NCI-H446 (cell line): Measurements from ENCODE around the gene C1orf122.
"Not testable (repeated sequence)": the region's sequence is repeated elsewhere in the genome, so short reads cannot be mapped to it uniquely, and the experiment has no call there.

Experiments
- DNase-seq, 2 experiments: peaks; one replicate each; lab custom pipeline; 2025; lab: John Stamatoyannopoulos, UW

C1orf122 gene

GRCh38 chr1:37807555-37808368 is at the start of gene C1orf122, which contains the start of gene YRDC:
TSS of gene C1orf122 (plus strand) at chr1:37807790. CDS start at chr1:37808405, 615 bp downstream.
TSS of gene YRDC (minus strand) at chr1:37808208. CDS start at chr1:37808180, 28 bp downstream.
- peak; percentile 86 to 97 for DNase-seq

DNA sequence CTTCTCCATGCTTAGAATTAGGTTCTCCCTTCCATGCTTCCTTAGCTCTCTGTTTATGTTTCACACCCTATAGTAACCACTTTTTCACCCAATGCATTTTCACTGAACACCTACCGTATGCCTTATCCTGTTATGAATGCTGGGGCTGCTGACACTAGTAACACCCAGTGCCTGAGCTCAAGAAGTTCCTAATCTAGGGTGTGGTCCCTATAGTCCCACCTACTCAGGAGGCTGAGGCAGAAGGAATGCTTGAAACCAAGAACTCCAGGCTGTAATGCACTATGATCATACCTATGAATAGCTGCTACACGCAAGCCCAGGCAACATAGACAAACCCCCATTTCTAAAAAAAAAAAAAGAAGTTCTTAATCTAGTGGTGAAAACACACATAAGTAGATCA is 48.1 kb upstream of the C1orf122 start:
- DNase-seq: no peak

GRCh38 chr1:37761416-37762095 is 46.0 kb upstream of the C1orf122 start:
- DNase-seq: no peak

DNA sequence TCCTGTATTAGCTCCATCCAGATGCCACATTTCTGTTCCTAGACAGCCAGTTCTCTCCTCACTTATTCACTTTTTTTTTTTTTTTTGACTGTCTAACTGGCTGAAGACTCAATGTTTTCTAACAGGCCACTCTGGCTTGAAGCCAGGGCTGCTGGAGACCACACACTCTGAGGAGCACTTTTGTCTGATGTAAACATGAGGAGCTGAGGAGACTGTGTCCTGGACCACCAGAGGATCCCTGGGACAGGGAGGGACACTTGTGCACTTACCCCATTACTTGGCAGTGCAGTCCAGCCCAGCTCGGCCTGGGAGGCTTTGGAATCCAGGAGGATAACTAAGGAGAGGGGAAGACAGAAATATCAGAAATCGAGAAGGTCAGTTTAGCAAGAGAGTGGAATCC is 45.1 kb upstream of the C1orf122 start:
- no peak for DNase-seq

- no peak for DNase-seq
Measured at GRCh38 chr1:37763791-37764413, 43.7 kb upstream of the C1orf122 start.

- no peak for DNase-seq
Measured at GRCh38 chr1:37764414-37764825, 43.2 kb upstream of the C1orf122 start.

GRCh38 chr1:37764888-37765441 is 42.6 kb upstream of the C1orf122 start, which contains the start of gene EPHA10:
TSS of gene EPHA10 (minus strand) at chr1:37765120. CDS start at chr1:37765066, 54 bp downstream.
- peak; percentile 85 to 92 for DNase-seq

DNA sequence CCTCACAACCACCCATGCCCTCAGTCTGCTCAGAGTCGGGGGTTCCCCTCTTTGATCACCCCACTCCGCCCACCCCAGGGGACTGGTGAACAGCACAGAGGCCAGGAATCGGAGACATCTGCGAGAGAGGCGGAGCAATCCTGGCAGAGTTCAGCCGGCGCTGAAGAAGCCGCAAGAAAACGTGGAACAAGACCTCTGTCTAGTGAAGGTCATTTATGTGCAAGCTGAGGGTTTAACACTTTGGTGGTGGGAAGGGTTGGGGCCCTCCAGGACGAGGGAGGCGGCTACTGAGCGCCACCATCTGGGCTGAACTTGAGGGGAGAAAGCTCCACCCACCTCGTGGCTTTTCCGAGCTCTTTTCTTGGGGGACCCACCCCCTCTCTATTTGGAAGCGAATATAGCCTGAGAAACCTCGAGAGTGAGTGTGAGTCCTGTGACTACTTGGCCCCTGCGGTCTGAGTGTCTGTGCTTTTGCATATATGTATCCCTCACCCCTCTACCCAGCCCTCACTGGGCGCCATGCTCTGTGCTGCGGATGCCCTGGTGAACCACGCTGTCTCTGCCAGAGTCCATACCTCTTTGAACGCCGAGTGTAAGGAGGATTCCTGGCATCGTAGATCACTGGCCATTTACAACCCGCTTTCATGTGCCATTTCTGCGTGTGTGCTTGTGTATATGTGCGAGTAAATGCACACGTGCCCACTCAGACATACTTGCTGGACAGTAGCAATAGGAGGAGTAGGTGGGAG is 41.5 kb upstream of the C1orf122 start:
- DNase-seq: peak in 1 of 2 experiments; percentile 46

DNA sequence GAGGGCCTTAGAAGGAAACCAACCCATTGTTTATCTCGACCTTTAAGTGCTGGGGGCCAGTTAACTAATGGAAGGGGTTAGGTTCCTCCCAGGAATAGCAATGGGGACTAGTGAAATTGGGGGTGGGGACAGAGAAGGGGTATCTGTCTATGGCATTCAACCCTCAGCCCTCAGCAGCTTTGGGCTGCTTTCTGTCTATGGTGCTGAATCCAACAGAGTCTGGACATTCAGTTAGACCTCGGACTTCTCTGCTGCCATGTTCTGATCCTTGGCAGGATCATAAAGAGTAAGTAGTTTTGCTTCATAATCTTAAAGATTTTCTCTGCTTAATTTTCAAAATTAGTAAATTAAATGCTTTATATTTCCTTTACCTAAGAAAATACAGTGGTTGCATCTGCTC is 40.1 kb upstream of the C1orf122 start:
- DNase-seq: no peak

GRCh38 chr1:37771440-37771839 is 36.1 kb upstream of the C1orf122 start:
- DNase-seq: not testable (repeated sequence)

DNA sequence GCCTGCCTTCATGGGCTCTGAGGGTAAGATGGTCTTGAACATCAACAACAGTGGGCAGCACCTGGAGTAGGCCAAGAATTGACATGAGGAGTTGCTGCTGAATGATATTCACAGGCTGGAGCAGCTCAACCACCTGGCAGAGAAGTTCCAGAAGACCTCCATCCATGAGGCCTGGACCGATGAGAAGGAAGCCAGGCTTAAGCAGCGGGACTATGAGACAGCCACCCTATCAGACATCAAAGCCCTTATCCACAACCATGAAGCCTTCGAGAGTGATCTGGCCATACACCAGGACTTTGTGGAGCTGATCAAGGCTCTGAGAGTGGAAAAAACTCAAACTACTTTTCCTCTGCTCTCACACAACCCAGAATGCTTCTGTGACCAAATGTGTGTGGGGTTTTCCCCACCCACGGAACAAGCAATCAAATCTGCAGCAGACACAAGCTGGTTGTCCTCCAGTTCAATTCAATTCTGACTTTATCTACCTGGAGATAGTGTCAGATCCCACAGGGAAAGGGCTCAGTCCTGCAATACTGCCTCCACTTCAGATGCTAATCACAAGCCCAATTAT is 30.6 kb upstream of the C1orf122 start:
- no peak for DNase-seq

DNA sequence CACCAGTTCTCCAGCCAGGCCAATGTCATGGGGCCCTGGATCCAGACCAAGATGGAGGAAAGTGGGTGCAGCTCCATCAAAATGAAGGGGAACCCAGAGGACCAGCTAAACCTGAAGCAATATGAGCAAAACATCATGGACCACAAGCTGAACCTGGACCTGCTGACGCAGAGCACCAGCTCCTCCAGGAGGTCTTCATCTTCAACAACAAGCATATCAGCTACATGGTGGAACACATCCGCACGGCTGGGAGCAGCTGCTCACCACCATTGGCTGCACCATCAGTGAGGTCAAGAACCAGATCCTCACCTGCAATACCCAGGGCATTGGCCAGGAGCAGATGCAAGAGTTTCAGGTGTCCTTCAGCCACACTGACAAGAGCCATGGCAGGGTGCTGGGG is 28.9 kb upstream of the C1orf122 start:
- DNase-seq: no peak

DNA sequence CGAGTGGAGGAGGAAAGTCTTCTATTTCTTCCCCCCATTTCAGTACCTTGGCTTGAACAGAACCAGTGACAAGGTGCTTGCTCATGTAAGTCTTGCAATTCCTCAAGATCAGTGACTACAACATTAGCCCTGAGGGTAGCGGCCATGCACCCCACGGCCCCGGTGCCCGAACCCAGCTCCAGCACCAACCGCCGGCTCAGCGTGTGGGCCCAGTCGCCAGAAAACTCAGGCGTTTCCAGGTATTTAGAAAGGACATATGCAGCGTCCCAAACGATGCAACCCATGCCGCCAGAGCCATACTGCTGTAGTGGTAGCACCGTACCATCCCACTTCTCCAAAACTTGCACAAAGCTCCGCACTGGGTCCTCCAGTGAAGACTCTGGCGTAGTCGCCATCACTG is 25.1 kb upstream of the C1orf122 start:
- no peak for DNase-seq

DNA sequence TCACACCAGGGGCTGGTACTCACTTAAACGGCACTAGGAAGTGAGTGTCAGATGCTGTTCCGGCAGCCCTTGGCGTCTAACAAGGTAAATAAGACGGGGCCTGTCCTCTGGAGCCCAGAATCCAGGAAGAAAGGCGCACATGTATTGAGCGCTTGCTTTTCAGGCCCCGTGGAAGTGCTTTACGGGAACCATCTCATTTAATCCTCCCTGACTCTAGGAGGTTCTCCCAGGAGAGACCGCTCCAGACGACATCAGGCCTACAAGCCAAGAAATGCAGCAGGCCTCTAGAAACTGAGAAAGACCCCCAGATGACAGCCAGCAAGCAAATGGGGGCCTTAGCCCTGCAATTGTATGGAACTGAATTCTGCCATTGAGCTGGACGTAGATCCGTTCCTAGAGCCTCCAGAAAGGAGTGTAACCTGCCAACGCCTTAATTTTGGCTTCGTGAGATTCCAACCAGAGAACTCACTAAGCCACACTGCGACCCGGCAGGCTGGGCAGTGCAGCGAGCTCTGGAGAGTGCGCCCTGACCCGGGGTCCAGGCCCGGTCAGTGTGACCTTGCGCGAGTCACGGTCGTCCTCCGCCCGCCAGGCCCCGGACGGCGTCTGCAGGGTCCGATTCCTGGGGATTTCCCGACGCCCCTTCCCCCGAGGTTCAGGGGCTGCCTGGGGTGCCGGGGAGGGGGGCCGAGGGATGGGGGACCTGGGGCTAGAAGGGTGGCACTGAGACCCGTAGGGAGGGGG is 14.5 kb upstream of the C1orf122 start:
- DNase-seq: no peak

- DNase-seq: peak in 1 of 2 experiments; percentile 72
Measured at GRCh38 chr1:37793773-37794371, 13.7 kb upstream of the C1orf122 start, which contains the start of gene MANEAL. TSS of gene MANEAL (plus strand) at chr1:37793847. CDS start at chr1:37794183, 336 bp downstream.

DNA sequence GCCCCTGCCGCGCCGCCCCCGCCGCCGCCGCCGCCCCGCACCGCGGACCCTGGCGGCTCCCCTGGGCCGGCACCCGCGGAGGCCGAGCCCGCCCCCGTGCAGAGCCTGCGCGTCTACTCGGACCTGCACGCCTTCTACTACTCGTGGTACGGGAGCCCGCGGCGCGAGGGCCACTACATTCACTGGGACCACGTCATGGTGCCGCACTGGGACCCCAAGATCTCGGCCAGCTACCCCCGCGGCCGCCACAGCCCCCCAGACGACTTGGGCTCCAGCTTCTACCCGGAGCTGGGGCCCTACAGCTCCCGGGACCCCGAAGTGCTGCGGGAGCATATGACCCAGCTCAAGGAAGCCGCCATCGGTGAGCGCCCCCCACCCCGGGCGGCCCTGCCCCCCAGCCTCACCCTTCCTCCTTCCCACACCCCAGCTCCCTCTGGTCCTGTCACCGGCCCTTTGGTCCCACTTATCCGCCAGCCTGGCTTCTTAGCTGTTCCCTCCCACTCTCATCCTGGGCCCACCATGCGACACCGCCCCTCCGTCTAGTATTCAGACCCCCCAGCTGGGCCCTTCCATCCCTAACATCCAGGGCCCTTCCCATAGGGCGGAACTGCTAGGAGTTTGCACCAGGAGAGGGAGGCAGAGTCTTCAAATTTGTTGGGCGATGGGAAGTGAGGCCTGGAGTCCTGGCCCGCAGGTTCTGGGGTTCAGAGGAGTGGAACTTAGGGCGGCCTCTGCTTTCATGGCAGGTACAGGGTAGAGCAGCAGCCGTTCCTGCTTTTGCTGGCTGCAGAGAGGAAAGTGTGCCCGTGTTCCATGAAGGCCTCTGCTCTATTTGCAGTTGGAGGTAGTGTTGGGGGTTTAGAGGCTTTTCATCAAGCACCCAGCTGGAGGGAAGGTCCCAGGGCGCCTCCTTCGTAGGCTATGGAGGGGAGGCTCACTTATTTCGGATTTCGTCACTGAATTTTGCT is 12.9 kb upstream of the C1orf122 start:
- DNase-seq: peak in 1 of 2 experiments; percentile 20

GRCh38 chr1:37795340-37796125 is 12.1 kb upstream of the C1orf122 start:
- DNase-seq: peak in 1 of 2 experiments; percentile 18
